SHP77 (cell line): ENCODE data around the gene HACL1.
"Not testable (repeated sequence)": the region's sequence is repeated elsewhere in the genome, so short reads cannot be mapped to it uniquely, and the experiment has no call there.

Experiments used
- DNase-seq, 2 experiments: peaks; one replicate each; lab custom pipeline; 2025; lab: John Stamatoyannopoulos, UW

Gene HACL1

DNA sequence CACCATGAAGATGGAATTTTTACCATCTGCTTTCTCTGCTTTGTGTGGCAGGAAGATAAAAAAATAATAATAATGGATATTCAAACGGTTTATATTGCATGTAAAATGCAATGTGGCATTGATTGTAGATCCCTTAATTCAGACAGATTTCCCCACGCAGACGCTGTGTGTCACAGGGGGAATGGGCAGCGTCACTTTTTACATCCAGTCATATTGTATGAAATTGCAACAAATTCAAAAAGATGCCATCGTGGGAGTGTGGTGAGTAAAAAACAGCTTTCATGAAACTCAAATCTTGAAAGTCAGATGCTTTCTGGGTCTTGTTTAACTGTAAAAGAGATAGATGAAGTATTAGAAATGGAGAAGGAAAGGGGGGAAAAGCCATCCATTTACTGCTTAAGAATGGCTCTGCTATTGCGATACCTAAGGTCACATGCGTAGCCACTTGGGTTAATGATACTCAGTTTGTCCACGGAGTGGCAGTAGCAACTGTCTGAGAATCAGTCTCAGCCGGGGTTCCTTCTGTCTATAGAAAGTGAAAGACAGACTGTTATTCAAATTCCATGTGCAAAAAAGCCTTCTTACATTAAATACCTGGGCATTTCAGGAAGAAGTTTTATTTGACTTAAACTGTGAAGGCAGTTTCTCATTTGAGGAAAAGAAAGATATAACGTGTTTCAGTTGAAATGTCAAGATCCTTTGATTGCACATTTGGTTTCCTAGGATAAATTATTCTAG is 28.7 kb upstream of the HACL1 start:
- peak; percentile 57 to 58 for DNase-seq

DNA sequence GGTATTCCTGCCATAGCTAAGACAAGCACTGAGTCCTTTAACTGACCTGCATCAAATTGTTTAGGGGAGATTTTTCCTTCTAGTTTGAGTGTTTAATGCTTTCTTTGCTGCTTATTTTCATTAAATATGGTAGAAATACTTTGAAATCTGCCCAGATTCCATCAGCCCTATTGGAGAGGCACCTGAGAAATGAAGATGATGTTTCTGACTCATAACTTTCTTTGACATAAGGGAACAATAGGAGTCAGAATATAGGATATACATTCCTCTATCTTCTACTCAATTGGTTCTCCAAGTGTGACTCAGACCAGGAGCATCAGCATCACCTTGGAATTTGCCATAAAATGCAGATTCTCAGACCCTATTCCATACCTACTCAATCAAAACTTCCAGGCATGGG is 27.6 kb upstream of the HACL1 start:
- DNase-seq: no peak

DNA sequence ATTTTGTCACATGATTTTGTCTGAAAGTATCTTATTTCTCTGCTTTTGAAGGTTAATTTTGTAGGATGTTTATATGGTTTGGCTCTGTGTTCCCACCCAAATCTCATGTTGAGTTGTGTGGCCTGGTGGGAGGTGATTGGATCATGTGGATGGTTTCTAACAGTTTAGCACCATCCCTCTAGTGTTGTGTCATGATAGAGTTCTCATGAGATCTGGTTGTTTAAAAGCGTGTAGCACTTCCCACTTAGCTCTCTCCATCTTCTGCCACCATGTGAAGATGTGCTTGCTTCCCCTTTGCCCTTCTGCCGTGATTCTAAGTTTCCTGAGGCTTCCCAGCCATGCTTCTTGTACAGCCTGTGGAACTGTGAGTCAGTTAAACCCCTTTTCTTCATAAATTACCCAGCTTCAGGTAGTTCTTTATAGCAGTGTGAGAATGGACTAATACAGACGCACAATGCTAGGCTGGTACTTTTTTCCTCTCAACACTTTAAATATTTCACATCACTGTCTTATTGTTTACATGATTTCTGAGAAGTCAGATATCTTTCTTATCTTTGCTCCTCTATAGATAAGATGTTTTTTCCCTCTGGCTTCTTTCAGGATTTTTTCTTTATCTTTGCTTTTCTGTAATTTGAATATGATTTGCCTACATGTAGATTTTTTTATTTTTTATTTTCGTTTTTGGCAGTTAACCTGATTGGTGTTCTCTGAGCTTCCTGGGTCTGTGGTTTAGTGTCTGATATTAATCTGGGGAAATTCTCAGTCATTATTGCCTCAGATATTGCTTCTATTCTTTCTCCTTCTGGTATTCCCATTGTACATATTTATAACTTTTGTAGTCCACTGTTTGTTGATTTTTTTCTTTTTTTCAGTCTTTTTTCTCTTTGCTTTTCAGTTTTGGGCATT is 22.4 kb upstream of the HACL1 start:
- DNase-seq: no peak

DNA sequence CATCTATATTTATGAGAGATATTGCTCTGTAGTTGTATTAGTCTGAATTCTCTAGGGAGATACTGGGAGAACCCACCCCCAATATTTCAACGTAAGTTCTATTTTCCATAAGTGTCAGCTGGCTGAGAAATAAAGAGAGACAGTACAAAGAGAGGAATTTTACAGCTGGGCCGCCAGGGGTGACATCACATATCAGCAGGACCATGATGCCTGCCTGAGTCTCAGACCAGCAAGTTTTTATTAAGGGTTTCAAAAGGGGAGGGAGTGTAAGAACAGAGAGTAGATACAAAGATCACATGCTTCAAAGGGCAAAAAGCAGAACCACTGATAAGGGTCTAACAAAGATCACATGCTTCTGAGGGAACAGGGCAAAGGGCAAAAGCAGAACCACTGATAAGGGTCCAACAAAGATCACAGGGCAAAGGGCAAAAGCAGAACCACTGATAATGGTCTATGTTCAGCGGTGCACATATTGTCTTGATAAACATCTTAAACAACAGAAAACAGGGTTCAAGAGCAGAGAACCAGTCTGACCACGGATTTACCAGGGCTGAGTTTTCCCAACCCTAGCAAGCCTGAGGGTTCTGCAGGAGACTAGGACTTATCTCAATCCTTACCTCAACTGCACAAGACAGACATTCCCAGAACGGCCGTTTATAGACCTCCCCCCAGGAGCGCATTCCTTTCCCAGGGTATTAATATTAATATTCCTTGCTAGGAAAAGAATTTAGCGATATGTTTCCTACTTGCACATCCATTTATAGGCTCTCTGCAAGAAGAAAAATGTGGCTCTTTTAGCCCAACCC is 18.5 kb upstream of the HACL1 start:
- DNase-seq: not testable (repeated sequence)

DNA sequence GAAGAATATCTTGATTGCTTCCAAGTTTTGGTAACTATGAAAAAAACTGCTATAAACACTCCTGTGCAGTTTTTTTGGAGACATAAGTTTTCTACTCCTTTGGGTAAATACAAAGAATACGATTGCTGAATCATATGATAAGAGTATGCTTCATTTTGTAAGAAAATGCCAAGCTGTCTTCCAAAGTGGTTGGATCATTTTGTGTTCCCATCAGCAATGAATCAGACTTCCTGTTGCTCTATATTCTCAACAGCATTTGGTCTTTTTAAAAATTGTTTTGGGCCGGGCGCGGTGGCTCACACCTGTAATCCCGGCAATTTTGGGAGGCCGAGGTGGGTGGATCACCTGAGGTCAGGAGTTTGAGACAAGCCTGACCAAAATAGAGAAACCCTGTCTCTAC is 14.7 kb upstream of the HACL1 start:
- DNase-seq: no peak

DNA sequence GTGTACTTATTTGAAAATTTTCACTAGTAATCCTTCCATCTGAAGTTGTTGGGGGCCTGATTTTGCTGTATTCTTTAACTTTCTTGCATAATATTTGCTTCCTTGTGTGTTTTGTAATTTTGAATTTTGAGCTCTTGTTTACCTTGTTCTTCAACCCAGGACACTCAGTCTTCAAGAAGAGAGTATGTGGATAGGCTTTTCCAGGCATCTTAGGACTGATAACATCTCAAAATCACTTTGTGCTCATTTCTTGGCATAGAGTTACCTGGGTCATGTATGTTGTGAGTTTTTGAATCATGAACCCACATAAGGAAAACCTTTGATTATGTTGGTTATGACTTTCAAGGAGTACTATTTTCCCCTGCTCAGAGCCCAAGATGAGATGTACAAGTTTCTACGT is 13.6 kb upstream of the HACL1 start:
- DNase-seq: no peak

DNA sequence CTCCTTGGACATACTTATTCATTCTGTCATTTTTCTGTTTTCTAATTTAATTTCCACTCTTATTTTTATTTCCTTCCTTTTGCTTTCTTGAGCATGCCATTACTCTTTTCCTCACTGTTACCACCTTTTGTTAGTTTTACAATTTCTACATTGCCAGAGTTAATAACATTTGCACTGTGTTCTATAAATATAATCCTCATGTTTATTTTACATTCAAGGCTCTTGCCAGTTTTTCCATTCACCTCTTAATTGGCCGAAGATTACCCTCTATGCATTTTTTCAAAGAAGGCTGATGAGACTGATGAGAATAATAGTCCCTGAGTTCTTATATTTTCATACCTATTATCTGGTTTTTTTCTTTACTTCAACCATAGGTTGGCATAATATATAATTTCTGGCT is 10.6 kb upstream of the HACL1 start:
- DNase-seq: no peak

DNA sequence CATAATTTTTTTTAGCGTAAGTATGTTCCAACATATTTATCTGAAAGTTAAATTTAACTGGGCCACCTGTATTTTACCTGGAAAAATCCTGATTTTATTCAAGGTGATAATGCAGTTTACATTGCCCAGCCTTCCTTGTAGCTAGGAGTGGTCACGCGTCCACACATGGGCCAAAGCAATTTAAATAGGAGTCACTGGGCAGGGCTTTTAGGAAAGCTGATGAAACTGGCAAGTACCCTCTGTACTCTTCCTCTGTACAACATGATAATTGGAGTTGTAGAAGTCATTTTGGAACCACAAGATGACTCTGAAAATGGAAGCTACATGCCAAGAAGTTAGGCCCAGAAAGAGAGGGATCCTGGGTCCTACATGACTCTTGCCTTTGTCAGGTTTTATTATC is 9.6 kb upstream of the HACL1 start:
- no peak for DNase-seq

DNA sequence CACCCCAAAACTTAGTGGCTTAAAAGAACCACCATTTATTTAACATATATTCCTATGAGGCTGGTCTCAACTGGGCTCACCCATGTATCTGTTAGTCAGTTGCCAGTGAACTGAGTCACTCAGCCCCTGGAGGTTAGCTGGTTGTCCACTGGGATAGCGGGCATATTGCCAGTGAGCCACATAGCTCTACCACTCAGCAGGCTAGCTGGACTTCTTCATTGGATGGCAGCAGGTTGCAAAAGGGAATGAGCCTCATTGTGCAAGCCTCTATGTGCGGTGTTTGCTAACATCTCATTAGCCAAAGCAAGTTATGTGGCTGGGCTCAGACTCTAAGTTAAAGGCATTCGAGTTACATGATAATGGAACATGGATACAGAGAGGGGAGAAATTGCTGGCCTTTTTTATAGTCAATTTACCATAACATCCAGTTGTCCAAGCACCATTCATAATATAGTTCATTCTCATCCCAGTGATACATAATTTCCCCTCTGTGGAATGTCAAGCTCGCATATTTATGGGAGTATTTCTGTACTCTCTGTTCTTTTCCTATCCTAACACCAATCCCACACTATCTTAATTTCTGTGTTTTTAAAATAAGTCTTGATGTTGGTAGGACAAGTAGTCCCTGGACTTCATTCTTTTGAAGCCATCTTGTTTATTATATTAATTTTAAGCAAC is 8.9 kb upstream of the HACL1 start:
- DNase-seq: no peak

DNA sequence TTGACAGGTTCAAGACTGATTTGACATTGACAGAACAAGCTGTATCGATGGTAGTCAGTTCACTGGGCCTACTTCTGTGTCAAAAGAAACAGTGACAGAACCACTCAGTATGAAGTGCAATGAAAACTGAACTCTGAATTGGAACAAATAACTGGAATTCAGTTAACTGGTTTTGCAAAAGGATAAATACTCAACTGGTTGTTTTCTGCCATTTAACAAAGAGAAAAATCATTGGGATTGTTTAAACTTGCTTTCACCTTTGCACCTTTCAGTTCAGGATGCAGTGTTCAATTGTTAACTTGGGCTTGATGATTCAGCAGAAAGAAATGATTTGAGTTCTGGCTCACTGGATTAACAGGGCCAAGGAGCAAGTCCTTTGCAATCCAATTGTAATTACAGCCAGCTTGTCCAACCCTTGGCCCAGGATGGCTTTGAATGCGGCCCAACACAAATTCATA is 5.1 kb upstream of the HACL1 start:
- no peak for DNase-seq

DNA sequence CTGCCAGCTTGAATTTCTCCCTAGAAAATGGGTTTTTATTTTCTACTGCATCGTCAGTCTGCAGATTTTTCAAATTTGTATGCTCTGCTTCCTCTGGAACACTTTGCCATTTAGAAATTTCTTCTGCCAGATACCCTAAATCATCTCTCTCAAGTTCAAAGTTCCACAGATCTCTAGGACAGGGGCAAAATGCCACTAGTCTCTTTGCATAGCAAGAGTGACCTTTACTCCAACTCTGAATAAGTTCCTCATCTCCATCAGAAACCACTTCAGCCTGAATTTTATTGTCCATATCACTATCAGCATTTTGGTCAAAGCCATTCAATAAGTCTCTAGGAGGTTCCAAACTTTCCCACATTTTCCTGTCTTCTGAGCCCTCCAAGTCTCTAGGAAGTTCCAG is 3.2 kb upstream of the HACL1 start:
- DNase-seq: not testable (repeated sequence)

DNA sequence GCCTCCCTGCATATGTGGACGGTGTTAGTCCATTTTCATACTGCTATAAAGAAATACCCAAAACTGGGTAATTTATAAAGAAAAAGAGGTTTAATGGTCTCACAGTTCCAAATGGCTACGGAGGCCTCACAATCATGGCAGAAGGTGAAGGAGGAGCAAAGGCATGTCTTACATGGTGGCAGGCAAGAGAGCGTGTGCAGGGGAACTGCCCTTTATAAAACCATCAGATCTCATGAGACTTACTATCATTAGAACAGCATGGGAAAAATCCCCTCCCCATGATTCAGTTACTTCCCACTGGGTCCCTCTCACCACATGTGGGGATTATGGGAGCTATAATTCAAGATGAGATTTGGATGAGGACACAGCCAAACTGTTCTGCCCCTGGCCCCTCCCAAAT is 1.4 kb upstream of the HACL1 start:
- not testable (repeated sequence) for DNase-seq

DNA sequence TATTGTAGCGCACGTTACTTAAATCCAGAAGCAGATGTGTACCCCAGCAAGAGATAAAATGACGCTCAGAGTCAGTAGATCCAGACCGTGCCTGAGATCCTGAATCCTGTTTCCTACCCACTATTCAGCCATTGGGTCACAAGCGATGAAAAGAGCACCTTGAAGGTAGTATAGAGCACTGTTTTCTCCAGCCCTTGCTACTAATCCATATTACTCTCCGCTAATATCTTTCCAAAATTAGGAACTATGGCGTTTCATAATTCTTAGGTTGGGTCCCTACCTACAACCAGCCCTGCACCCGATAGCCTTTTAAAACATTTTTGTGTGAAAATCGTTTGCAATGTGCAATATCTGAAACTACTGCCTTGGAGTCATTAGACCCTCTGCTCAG is 772 bp upstream of the HACL1 start:
- no peak for DNase-seq

DNA sequence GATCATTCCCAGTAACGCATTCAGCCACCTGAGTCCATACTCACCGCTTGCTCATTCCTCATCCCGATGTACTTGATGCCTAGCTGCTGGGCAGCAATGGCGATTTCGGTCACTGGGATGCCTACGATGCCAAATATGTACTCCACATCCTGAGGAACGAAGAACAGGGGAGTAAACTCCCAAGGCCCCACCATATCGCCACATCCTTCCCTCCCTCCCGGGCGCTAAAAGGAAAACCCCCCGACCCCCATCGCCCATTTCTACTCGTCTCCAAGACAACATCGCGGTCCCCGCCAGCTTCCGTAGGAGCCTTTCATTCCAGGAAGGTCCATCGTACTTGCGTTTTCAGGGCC is 347 bp downstream of the HACL1 start:
- no peak for DNase-seq

DNA sequence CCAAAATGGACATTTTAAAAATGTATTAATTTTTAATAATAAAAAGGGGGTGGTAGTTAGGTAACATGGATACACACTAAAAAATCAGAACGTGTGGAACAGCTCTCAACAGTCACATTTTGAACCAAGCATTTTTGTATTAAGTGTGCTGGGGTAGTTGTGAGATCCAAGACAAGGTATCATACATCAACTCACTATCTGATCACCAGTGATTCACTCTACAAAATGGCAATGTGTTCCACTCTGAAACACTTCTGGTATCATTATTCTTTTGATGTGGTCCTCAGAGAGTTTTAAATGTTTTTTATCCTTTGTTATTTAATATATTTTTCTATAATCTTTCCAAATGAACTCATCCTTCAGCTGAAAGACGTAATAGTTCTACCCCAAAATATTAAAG is 5.4 kb downstream of the HACL1 start:
- DNase-seq: no peak

DNA sequence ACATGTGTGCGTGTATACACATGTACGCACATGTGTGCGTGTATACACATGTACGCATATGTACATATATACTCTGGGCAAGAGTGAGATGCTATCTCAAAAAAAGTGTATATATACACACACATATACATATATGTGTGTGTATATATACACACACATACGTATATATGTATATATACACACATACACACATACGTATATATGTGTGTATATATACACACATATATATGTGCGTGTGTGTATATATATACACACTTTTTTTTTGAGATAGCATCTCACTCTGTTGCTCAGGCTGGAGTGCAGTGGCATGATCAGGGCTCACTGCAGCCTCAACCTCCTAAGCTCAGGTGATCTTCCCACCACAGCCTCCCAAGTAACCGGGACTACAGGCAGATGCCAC is 8.4 kb downstream of the HACL1 start:
- DNase-seq: no peak

DNA sequence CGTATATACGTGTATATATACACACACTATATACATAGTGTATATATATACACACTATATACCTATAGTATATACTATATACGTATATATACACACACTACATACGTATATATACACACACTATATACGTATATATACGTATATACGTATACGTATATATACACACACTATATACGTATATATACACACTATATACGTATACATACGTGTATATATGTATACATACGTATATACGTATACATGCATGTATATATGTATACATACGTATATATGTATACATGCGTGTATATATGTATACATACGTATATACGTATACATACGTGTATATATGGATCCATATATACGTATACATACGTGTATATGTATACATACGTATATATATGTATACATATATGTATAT is 9.4 kb downstream of the HACL1 start:
- DNase-seq: no peak

DNA sequence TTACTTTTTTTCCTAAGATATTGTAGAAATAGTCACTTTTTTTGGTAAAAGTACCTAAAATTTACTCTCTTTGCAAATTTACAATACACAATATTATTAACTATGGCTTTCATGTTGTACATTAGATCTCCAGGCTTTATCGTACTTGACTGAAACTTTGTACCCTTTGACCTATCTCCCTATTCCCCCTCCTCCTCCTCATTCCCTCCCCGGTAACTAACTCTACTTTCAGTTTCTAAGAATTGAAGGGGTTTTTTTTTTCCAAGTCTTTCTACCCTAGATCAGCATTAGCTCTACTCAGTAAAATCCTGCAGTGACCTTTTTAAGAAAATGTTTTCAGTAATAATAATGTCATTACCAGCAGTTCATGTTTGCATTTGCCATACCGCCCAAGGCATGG is 10.1 kb downstream of the HACL1 start:
- no peak for DNase-seq

DNA sequence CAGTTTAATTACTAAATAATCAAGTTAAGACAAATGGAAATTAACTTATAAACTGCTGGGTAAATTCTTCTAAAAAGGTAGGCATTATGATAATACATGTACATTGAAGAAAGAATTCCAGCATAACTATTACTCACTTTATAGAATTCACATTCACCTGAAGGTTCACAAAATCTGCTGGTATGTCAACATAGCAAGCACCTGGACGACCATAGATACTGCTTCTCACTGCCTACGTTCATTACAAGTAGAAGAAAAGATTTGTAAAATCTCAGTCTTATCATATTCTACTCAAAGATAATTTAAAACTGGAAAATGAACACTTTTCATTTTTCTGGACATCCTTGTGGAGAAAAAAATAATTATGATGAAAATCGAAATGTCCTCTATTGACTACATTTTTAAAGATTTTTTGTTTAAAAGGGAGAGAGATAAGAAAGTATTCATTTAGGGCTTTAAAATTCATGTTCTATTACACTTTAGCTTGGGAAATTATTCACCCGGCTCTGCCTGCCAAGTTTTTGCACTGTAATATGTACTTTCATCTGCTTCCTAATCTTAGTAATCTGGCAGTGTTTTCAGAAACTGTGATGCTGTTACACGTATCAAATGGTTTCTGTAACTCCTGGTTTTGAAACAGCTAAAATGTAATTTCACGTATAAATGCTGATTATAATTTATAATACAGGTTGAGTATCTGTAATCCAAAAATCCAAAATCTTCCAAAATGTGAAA is 16.1 kb downstream of the HACL1 start:
- no peak for DNase-seq

DNA sequence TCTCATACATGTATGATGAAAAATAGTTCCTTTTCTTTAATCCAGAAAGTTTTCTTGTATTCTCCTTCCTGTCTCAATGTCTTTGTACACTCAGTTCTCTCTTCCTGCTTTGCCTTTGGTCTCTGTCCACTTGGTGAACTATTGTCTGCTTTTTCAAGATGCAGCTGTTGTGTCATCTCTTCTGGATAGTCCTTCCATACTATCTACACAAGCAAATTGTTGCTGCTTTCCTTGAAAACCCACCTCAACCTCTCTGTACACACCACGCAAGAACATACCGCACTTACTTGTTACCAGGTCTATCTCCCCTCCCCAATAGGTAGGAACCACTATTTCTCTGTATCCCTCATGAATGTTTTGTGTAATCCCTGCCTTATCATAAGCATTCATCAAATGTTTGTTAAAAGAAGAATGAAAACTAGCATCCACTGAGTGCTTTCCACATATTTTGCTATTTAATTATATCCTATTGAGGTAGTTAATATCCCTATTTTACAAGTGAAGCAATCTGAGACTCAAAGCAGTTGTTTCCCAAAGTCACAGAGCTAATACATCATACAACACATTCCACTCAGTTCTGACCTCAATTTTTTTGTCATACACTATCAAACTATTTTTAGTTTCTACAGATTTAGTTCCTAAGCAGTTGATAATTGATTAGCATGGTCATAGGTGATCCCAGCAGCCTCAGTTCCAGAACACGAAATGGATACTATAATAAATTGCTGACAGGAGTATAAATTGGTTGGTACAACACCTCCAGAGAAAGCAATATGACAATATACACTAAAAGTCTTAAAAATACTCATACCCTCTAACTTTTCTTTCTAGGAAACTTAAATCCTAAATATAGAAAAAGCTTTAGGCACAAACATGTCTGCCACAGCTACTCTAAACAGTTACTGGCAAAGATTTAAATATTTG is 19.6 kb downstream of the HACL1 start:
- no peak for DNase-seq
